Measurements from ENCODE around the gene NTSR1. TPM values are rescaled to one million over a fixed set of nuclear protein-coding genes. Genes with fewer than 3 reads are reported as not detected.

The NTSR1 gene
- total and polyA plus RNA-seq, 2 of the 13 experiments (the other 11 are each of a cell fraction or from before 2014, with no cell fraction given): 0.09 to 0.12 TPM

GRCh38 chr20:62666736-62667529 lies 41.7 kb upstream of the NTSR1 start (continued):
- TF ChIP-seq KIAA2018 (CRISPR knock-in tag; IDR thresholded peaks at IDR 0.05; ENCODE audit: borderline replicate concordance) (no peak), RBAK (CRISPR knock-in tag; IDR thresholded peaks at IDR 0.05) (no peak), ZNF839 (CRISPR knock-in tag; IDR thresholded peaks at IDR 0.05; ENCODE audit: borderline replicate concordance) (peak; percentile 82; the same call in 1 of the 2 replicates), MAFG (CRISPR knock-in tag; IDR thresholded peaks at IDR 0.05) (no peak), CREBL2 (CRISPR knock-in tag; IDR thresholded peaks at IDR 0.05; ENCODE audit: borderline replicate concordance) (no peak; the same call in 1 of the 2 replicates), SIN3B (IDR thresholded peaks at IDR 0.05; ENCODE audit: low read length) (no peak), ZNF260 (CRISPR knock-in tag; IDR thresholded peaks at IDR 0.05; ENCODE audit: borderline replicate concordance, low read depth) (no peak), ZBTB21 (CRISPR knock-in tag; IDR thresholded peaks at IDR 0.05) (peak; percentile 64; the same call in 1 of the 2 replicates), CC2D1A (CRISPR knock-in tag; IDR thresholded peaks at IDR 0.05) (no peak), FOXP1 (IDR thresholded peaks at IDR 0.05) (no peak), FOXP1 (CRISPR knock-in tag; IDR thresholded peaks at IDR 0.05) (peak; percentile 87), RFXAP (CRISPR knock-in tag; IDR thresholded peaks at IDR 0.05; ENCODE audit: borderline replicate concordance) (peak; percentile 84; the same call in 1 of the 2 replicates), ZNF441 (CRISPR knock-in tag; IDR thresholded peaks at IDR 0.05; ENCODE audit: borderline replicate concordance) (peak; percentile 88; the same call in 1 of the 2 replicates)
- TF ChIP-seq, protein P1, sequence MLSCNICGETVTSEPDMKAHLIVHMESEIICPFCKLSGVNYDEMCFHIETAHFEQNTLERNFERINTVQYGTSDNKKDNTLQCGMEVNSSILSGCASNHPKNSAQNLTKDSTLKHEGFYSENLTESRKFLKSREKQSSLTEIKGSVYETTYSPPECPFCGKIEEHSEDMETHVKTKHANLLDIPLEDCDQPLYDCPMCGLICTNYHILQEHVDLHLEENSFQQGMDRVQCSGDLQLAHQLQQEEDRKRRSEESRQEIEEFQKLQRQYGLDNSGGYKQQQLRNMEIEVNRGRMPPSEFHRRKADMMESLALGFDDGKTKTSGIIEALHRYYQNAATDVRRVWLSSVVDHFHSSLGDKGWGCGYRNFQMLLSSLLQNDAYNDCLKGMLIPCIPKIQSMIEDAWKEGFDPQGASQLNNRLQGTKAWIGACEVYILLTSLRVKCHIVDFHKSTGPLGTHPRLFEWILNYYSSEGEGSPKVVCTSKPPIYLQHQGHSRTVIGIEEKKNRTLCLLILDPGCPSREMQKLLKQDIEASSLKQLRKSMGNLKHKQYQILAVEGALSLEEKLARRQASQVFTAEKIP (CRISPR knock-in tag; IDR thresholded peaks at IDR 0.05; ENCODE audit: borderline replicate concordance): no peak
- TF ChIP-seq, protein P2, sequence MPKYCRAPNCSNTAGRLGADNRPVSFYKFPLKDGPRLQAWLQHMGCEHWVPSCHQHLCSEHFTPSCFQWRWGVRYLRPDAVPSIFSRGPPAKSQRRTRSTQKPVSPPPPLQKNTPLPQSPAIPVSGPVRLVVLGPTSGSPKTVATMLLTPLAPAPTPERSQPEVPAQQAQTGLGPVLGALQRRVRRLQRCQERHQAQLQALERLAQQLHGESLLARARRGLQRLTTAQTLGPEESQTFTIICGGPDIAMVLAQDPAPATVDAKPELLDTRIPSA (CRISPR knock-in tag; IDR thresholded peaks at IDR 0.05; ENCODE audit: borderline replicate concordance): peak; percentile 26; the same call in 1 of the 2 replicates
- TF ChIP-seq, protein P3, sequence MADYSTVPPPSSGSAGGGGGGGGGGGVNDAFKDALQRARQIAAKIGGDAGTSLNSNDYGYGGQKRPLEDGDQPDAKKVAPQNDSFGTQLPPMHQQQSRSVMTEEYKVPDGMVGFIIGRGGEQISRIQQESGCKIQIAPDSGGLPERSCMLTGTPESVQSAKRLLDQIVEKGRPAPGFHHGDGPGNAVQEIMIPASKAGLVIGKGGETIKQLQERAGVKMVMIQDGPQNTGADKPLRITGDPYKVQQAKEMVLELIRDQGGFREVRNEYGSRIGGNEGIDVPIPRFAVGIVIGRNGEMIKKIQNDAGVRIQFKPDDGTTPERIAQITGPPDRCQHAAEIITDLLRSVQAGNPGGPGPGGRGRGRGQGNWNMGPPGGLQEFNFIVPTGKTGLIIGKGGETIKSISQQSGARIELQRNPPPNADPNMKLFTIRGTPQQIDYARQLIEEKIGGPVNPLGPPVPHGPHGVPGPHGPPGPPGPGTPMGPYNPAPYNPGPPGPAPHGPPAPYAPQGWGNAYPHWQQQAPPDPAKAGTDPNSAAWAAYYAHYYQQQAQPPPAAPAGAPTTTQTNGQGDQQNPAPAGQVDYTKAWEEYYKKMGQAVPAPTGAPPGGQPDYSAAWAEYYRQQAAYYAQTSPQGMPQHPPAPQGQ (CRISPR knock-in tag; IDR thresholded peaks at IDR 0.05; ENCODE audit: borderline replicate concordance): 0 out of 2 replicates have a peak, but pooled peaks have one; percentile 80
